ENCODE results near the gene TRMT1. TPM values are rescaled to one million over a fixed set of nuclear protein-coding genes. Genes with fewer than 3 reads are reported as not detected.
A peak's percentile ranks its signal among the peaks of the same experiment; 100 is the strongest.

The TRMT1 gene
- total and polyA plus RNA-seq, 4 donors, result 14.4 to 48.2 (median 43.8) TPM

GRCh38 chr19:13152974-13153568 is 36.5 kb upstream of the TRMT1 start:
- H3K4me3 ChIP-seq, result peak overlapping the region; percentile 95
- peak; percentile 37 for ATAC-seq (ENCODE audit: insufficient read depth, low FRiP score)
- TF ChIP-seq, protein P1, sequence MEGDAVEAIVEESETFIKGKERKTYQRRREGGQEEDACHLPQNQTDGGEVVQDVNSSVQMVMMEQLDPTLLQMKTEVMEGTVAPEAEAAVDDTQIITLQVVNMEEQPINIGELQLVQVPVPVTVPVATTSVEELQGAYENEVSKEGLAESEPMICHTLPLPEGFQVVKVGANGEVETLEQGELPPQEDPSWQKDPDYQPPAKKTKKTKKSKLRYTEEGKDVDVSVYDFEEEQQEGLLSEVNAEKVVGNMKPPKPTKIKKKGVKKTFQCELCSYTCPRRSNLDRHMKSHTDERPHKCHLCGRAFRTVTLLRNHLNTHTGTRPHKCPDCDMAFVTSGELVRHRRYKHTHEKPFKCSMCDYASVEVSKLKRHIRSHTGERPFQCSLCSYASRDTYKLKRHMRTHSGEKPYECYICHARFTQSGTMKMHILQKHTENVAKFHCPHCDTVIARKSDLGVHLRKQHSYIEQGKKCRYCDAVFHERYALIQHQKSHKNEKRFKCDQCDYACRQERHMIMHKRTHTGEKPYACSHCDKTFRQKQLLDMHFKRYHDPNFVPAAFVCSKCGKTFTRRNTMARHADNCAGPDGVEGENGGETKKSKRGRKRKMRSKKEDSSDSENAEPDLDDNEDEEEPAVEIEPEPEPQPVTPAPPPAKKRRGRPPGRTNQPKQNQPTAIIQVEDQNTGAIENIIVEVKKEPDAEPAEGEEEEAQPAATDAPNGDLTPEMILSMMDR (IDR thresholded peaks at IDR 0.05; ENCODE audit: control extremely low read depth, extremely low read depth), result peak; percentile 14
- H3K9me3 ChIP-seq (ENCODE audit: control insufficient read depth in 4 of 4, insufficient read depth in 3 of 4, low read length in 3 of 4), result no peaks in the 10 kb centered on the region
- peak overlapping the region; percentile 91 to 97 for H3K9ac ChIP-seq (ENCODE audit: insufficient read depth in 1 of 2, low read length in 2 of 2)
- WGBS, 2 donors, result 0% methylated on average over 59 of the region's 59 CpGs
- H3K36me3 ChIP-seq (ENCODE audit: control insufficient read depth in 4 of 4, insufficient read depth in 4 of 4, low read length in 4 of 4), result peaks cover 0 to 15% (median 0%) of the 10 kb centered on the region in 4 donors
- H3K4me1 ChIP-seq (ENCODE audit: control insufficient read depth in 5 of 5, insufficient read depth in 5 of 5, low read length in 5 of 5), result peaks cover 0 to 20% (median 5%) of the 10 kb centered on the region in 5 donors
- H3K27me3 ChIP-seq (ENCODE audit: control insufficient read depth in 3 of 3, insufficient read depth in 3 of 3, low read length in 2 of 3), result no peaks in the 10 kb centered on the region
- peak overlapping the region; percentile 88 to 98 for H3K27ac ChIP-seq (ENCODE audit: low read depth in 1 of 2, low read length in 1 of 2)
- peak; percentile 98 to 99 (median 99) for DNase-seq

DNA sequence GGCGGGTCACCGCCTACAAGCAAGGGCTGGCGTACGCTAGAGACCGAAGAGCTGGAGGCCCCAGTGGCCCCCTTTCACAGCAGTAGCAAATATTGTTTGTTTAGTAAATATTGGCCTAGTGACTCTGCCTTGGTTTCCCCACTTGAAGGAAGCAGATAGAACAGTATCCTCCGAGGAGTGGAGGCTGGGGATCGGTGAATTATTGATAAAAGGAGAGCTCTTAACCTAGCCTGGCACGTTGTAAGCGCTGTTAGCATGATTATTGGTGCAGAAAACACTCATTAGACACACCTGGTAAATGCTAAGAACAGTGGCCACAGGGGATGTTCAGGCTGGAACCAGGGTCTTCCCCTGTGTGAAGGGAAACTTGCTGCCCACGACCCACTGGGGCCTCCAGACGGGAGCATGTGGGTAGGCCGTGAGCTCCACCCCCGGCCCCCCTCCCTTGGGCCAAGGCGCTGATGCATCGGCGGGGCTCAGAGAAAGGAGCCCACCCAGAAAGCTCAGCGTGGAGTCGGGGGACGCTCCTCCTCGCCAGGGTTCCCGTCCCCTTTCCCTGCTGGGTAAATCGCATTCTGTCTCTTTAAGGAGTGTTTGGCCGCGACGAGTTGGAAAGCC is 35.9 kb upstream of the TRMT1 start:
- Histone ChIP-seq H3K4me1 (ENCODE audit: control insufficient read depth in 5 of 5, insufficient read depth in 5 of 5, low read length in 5 of 5) (peaks cover 0 to 20% (median 5%) of the 10 kb centered on the region in 5 donors), H3K4me3 (peak overlapping the region; percentile 95), H3K27ac (ENCODE audit: low read depth in 1 of 2, low read length in 1 of 2) (peak overlapping the region; percentile 98), H3K27me3 (ENCODE audit: control insufficient read depth in 3 of 3, insufficient read depth in 3 of 3, low read length in 2 of 3) (no peaks in the 10 kb centered on the region), H3K9me3 (ENCODE audit: control insufficient read depth in 4 of 4, insufficient read depth in 3 of 4, low read length in 3 of 4) (no peaks in the 10 kb centered on the region), H3K9ac (ENCODE audit: insufficient read depth in 1 of 2, low read length in 2 of 2) (peak overlapping the region; percentile 97 to 98), H3K36me3 (ENCODE audit: control insufficient read depth in 4 of 4, insufficient read depth in 4 of 4, low read length in 4 of 4) (peaks cover 0 to 15% (median 0%) of the 10 kb centered on the region in 4 donors)
- TF ChIP-seq, protein P1 (IDR thresholded peaks at IDR 0.05; ENCODE audit: control extremely low read depth, extremely low read depth), result no peak
- ATAC-seq (ENCODE audit: insufficient read depth, low FRiP score) (no peak), DNase-seq (no peak)
- 0 to 1% methylated on average over 24 to 25 of the region's 25 CpGs for WGBS, 2 donors

DNA sequence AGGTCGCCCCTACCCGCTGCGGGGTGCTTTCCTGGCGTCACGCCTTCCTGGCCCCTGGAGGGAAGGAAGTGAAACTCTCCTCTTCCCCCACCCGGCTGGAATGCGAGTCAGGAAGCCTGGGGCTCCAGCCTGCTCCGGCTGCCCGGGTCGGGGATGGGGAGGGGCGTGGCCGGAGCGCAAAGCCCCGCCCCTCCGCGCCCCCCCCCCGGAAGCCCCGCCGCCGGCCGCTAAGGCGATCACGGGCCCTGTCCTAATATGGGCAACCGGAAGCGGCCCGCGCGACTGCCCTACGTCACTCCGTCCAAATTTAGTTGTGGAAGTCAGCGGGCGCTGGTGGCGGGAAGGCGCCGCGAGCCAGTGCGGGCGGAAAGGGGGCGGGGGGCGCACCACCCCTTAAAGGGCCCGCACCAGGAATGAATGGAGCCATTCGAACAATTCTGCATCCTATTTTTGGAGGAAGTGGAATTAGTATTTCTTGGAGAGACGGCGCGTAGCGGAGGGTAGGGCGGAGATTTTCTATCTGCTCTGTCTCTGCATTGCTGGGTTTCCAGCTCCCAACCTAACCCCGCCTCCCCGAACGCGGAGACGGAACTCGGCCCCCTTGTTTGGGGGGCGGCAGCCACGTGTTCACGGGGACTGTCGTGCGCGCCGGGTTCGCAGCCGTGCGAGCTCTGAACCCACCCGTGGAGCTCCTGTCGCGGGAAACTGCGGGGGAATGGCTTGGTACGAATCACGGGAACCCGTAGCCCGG is 35.2 kb upstream of the TRMT1 start:
- peaks cover 0 to 15% (median 0%) of the 10 kb centered on the region in 4 donors for H3K36me3 ChIP-seq (ENCODE audit: control insufficient read depth in 4 of 4, insufficient read depth in 4 of 4, low read length in 4 of 4)
- H3K9ac ChIP-seq (ENCODE audit: insufficient read depth in 1 of 2, low read length in 2 of 2), result peak overlapping the region; percentile 98
- peak overlapping the region; percentile 98 for H3K27ac ChIP-seq (ENCODE audit: low read depth in 1 of 2, low read length in 1 of 2)
- peak; percentile 45 for ATAC-seq (ENCODE audit: insufficient read depth, low FRiP score)
- 0% methylated on average over 59 to 71 of the region's 71 CpGs for WGBS, 2 donors
- H3K4me3 ChIP-seq, result peak overlapping the region; percentile 95
- H3K9me3 ChIP-seq (ENCODE audit: control insufficient read depth in 4 of 4, insufficient read depth in 3 of 4, low read length in 3 of 4), result no peaks in the 10 kb centered on the region
- H3K27me3 ChIP-seq (ENCODE audit: control insufficient read depth in 3 of 3, insufficient read depth in 3 of 3, low read length in 2 of 3), result no peaks in the 10 kb centered on the region
- DNase-seq, result peak; percentile 99
- TF ChIP-seq, protein P1 (IDR thresholded peaks at IDR 0.05; ENCODE audit: control extremely low read depth, extremely low read depth), result no peak
- H3K4me1 ChIP-seq (ENCODE audit: control insufficient read depth in 5 of 5, insufficient read depth in 5 of 5, low read length in 5 of 5), result peaks cover 0 to 20% (median 5%) of the 10 kb centered on the region in 5 donors
